ENCODE measurements around the gene LYZL1.

Gene LYZL1

GRCh38 chr10:29254123-29255046 is 34.5 kb upstream of the LYZL1 start:
- TF ChIP-seq, protein P1, sequence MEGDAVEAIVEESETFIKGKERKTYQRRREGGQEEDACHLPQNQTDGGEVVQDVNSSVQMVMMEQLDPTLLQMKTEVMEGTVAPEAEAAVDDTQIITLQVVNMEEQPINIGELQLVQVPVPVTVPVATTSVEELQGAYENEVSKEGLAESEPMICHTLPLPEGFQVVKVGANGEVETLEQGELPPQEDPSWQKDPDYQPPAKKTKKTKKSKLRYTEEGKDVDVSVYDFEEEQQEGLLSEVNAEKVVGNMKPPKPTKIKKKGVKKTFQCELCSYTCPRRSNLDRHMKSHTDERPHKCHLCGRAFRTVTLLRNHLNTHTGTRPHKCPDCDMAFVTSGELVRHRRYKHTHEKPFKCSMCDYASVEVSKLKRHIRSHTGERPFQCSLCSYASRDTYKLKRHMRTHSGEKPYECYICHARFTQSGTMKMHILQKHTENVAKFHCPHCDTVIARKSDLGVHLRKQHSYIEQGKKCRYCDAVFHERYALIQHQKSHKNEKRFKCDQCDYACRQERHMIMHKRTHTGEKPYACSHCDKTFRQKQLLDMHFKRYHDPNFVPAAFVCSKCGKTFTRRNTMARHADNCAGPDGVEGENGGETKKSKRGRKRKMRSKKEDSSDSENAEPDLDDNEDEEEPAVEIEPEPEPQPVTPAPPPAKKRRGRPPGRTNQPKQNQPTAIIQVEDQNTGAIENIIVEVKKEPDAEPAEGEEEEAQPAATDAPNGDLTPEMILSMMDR (IDR thresholded peaks at IDR 0.05; ENCODE audit: borderline replicate concordance, insufficient read depth, low read depth, low read length), result no peak
- H3K4me3 ChIP-seq (ENCODE audit: low read depth, low read length), result no peak overlapping the region

GRCh38 chr10:29255104-29255503 is 33.8 kb upstream of the LYZL1 start:
- H3K4me3 ChIP-seq (ENCODE audit: low read depth, low read length), result no peak overlapping the region
- TF ChIP-seq, protein P1 (IDR thresholded peaks at IDR 0.05; ENCODE audit: borderline replicate concordance, insufficient read depth, low read depth, low read length), result no peak

GRCh38 chr10:29256019-29256418 is 32.9 kb upstream of the LYZL1 start:
- no peak overlapping the region for H3K4me3 ChIP-seq (ENCODE audit: low read depth, low read length)
- TF ChIP-seq, protein P1 (IDR thresholded peaks at IDR 0.05; ENCODE audit: borderline replicate concordance, insufficient read depth, low read depth, low read length), result no peak

GRCh38 chr10:29256586-29256985 is 32.3 kb upstream of the LYZL1 start:
- H3K4me3 ChIP-seq (ENCODE audit: low read depth, low read length), result no peak overlapping the region
- TF ChIP-seq, protein P1 (IDR thresholded peaks at IDR 0.05; ENCODE audit: borderline replicate concordance, insufficient read depth, low read depth, low read length), result no peak

DNA sequence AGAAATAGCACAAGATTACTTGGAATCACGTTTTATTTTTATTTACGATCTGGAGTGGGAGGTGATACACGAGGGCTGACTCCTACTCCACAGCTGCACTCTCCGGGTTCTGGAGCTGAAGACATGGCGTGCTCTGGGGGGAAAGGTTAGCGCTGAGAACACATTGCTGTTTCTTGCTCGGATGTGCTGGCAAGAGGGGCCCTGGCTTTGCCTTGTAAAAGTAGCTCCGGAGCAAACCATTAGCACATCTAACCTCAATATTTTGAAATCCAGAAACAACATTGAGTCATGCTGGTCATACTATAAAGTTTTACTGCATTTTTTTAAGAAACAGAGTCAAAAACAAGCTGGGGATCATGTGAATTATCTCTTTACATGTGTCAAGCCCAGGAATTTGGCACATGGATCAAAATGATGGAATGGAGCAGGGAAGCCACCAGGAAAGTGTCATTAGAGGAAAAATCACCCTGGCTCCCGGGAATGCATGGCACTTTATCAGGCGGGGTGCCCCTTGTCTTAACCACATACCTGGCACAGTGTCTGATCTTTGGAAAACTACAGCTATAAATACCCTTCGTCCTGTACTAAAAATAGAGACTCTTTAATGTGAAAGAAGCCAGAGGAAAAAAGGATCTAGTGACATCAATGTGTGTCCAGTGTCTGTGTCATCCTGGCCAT is 31.6 kb upstream of the LYZL1 start:
- H3K4me3 ChIP-seq (ENCODE audit: low read depth, low read length), result no peak overlapping the region
- TF ChIP-seq, protein P1 (IDR thresholded peaks at IDR 0.05; ENCODE audit: borderline replicate concordance, insufficient read depth, low read depth, low read length), result no peak

DNA sequence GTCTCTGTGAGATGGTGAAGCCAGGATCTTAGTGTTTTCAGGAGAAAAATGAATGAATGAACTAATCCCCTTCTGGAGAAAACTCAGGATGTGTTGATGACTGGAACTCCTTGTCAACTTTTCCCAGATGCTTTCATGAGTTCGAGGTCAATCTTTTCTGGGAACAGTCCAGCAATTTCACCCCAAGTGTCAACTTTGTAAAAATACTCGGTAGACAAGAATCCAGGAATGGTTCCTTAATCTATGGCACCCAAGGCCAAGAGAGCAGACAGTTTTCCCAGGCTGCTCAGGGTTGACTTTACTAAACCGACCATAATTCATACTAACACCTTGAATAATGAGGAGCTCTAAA is 31.1 kb upstream of the LYZL1 start:
- TF ChIP-seq, protein P1 (IDR thresholded peaks at IDR 0.05; ENCODE audit: borderline replicate concordance, insufficient read depth, low read depth, low read length), result no peak
- H3K4me3 ChIP-seq (ENCODE audit: low read depth, low read length), result no peak overlapping the region

Measured in GM12875 (cell line).